GM12878 (cell line): ENCODE data around the gene LRGUK. TPM values are rescaled to one million over a fixed set of nuclear protein-coding genes. Genes with fewer than 3 reads are reported as not detected.

ENCODE experiments used
- BHLHE40 ChIP-seq, 2 experiments: fragments of 450-650 bp in 1 of 2; IDR thresholded peaks; 2 replicates each; pipeline ENCODE4 v1.6.1; 2011 to 2017; ENCODE audit warnings: low read depth in 2 of 2, borderline replicate concordance in 1 of 2, improper control_type of control experiment in 1 of 2, low read length in 1 of 2, mild to moderate bottlenecking in 1 of 2
- CEBPZ ChIP-seq: fragments of 150-350 bp; IDR thresholded peaks from 2 replicates; pipeline ENCODE4 v1.6.1; 2016; ENCODE audit warnings: low read depth, low read length
- ESRRA ChIP-seq: IDR thresholded peaks from 2 replicates; pipeline ENCODE4 v1.6.1; 2012; ENCODE audit warnings: mild to moderate bottlenecking, low read length, improper control_type of control experiment
- GABPA ChIP-seq: IDR thresholded peaks from 2 replicates; pipeline ENCODE4 v1.6.1; 2014; ENCODE audit warnings: antibody characterized with exemption, low read depth, mild to moderate bottlenecking, inconsistent platforms
- IKZF2 ChIP-seq, 2 experiments: fragments of 450-650 bp; IDR thresholded peaks; 2 replicates each; pipeline ENCODE4 v1.6.1; 2017; ENCODE audit warnings: mild to moderate bottlenecking in 2 of 2, moderate library complexity in 2 of 2
- NFXL1 ChIP-seq: fragments of 450-650 bp; IDR thresholded peaks from 2 replicates; pipeline ENCODE4 v1.6.1; 2017; ENCODE audit warnings: antibody characterized with exemption, mild to moderate bottlenecking, borderline replicate concordance
- RAD21 ChIP-seq: IDR thresholded peaks from 2 replicates; pipeline ENCODE4 v1.6.1; 2011; ENCODE audit warnings: mild to moderate bottlenecking, low read depth, low read length, moderate library complexity; ENCODE audit not compliant: insufficient read depth
- RUNX3 ChIP-seq: IDR thresholded peaks from 2 replicates; pipeline ENCODE4 v1.6.1; 2012; ENCODE audit warnings: low read length, inconsistent platforms
- SIN3A ChIP-seq: IDR thresholded peaks from 2 replicates; pipeline ENCODE4 v1.6.1; 2012; ENCODE audit warnings: low read depth, low read length, improper control_type of control experiment
- YBX1 ChIP-seq: fragments of 450-650 bp; IDR thresholded peaks from 2 replicates; pipeline ENCODE4 v1.6.1; 2016; ENCODE audit warnings: antibody characterized with exemption
- ZNF384 ChIP-seq: IDR thresholded peaks from 2 replicates; pipeline ENCODE4 v1.6.1; 2012; ENCODE audit warnings: low read depth, mild to moderate bottlenecking, low read length, improper control_type of control experiment, borderline replicate concordance
- polyA plus RNA-seq, 11 experiments: library from polyadenylated mRNA; depleted of rRNA in 4 of 11; unstranded in 6 of 11; stranded (reverse) in 5 of 11; fragments of >200 nt; fragmentation: Nextera tagmentation in 4 of 11; fragmentation: Illumina TruSeq in 1 of 11; extraction: Ambion mirVana in 4 of 11; extraction: Trizol in 1 of 11; gene quantifications; 1 replicate in 1 of 11; 2 replicates in 10 of 11; pipeline versions ENCODE4 v1.2.1 to v1.2.3, GENCODE V29; 2011 to 2016; ENCODE audit warnings: inconsistent platforms in 2 of 11, missing spikeins in 2 of 11, low read depth in 1 of 11
- total RNA-seq, 4 experiments: library from RNA; depleted of rRNA in 3 of 4; stranded (reverse); fragments of >200 nt in 3 of 4; fragmentation: Illumina TruSeq in 1 of 4; extraction: Trizol in 1 of 4; gene quantifications; 2 replicates each; pipeline versions ENCODE4 v1.2.1 to v1.2.3, GENCODE V29; 2013 to 2021

LRGUK gene
- total and polyA plus RNA-seq, 10 of the 15 experiments (the other 5 are each of a cell fraction or from before 2014, with no cell fraction given), result 0.04 to 0.14 (median 0.08) TPM; not detected in 3

DNA sequence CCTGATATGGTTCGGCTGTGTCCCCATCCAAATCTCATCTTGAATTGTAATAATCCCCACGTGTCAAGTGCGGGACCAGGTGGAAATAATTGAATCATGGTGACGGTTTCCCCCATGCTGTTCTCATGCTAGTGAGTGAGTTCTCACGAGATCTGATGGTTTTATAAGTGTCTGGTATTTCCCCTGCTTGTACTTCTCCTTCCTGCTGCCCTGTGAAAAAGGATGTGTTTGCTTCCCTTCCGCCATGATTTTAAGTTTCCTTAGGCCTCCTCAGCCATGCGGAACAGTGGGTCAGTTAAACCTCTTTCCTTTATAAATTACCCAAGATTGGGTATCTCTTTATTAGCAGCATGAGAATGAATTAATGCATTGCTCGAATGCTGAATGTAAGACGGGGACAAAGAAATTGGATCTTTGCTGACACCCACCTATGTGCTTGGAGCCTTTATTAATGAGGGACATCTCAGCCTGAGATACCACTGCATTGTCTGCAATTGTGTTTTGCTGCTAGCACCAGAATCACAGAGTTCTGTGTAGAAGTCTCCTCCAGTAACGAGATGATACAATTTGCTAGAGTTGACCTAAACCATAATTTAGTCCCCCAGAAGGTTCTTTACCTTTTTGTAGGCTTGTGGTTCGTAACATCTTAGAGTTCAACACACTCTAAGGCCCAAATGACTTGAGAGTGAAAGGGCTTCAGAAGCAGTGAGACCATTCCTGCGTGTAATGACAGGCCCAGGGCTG lies 160.9 kb downstream of the LRGUK start (continued):
- no peak for TF ChIP-seq SIN3A
- no peak for TF ChIP-seq BHLHE40 (IDR thresholded peaks at IDR 0.05; ENCODE audit: borderline replicate concordance in 1 of 2, low read depth in 2 of 2, low read length in 1 of 2)
- no peak for TF ChIP-seq IKZF2 (IDR thresholded peaks at IDR 0.05)
- no peak for TF ChIP-seq ZNF384
- TF ChIP-seq YBX1, result no peak
- TF ChIP-seq CEBPZ, result no peak
- no peak for TF ChIP-seq ESRRA
- TF ChIP-seq NFXL1, result no peak
- TF ChIP-seq GABPA, result no peak
- TF ChIP-seq RUNX3, result no peak
- no peak for TF ChIP-seq RAD21
- TF ChIP-seq, all 136 proteins: peak for 0
